GM23338 (cell line): ENCODE measurements around the gene DPF3. TPM values are rescaled to one million over a fixed set of nuclear protein-coding genes. Genes with fewer than 3 reads are reported as not detected.
A peak's percentile ranks its signal among the peaks of the same experiment; 100 is the strongest.

ENCODE experiments used
- ATAC-seq: fragments of 200-7000 bp; cut with Tn5 transposase; 3 replicates; pipeline ENCODE4 v1.9.1; 2020
- DNase-seq: peaks from one replicate; pipeline ENCODE4 v3.0.0-alpha.2; 2015; ENCODE audit warnings: low spot score
- H2AFZ ChIP-seq: fragments of 200-600 bp; sonication (generic); 2 replicates; pipeline ENCODE4 v1.8.0; 2016; ENCODE audit warnings: antibody characterized with exemption, mild to moderate bottlenecking, moderate library complexity
- H3F3A ChIP-seq: fragments of 200-600 bp; sonication (generic); replicated peaks from 2 replicates; pipeline ENCODE4 v1.8.0; 2017; ENCODE audit warnings: antibody characterized with exemption, mixed run types, low read depth
- H3K27ac ChIP-seq: fragments of 200-600 bp; sonication (generic); 2 replicates; pipeline ENCODE4 v1.6.1; 2016; ENCODE audit warnings: low read depth
- H3K27me3 ChIP-seq: fragments of 200-600 bp; sonication (generic); 2 replicates; pipeline ENCODE4 v1.8.0; 2016; ENCODE audit warnings: mild to moderate bottlenecking, mixed run types, moderate library complexity; ENCODE audit not compliant: insufficient read depth
- H3K36me3 ChIP-seq: fragments of 200-600 bp; sonication (generic); 2 replicates; pipeline ENCODE4 v1.8.0; 2016; ENCODE audit warnings: mild to moderate bottlenecking; ENCODE audit not compliant: insufficient read depth
- H3K4me1 ChIP-seq: fragments of 200-600 bp; sonication (generic); 2 replicates; pipeline ENCODE4 v1.8.0; 2016; ENCODE audit warnings: mild to moderate bottlenecking, moderate library complexity; ENCODE audit not compliant: insufficient read depth
- H3K4me2 ChIP-seq: fragments of 200-600 bp; sonication (generic); 2 replicates; pipeline ENCODE4 v1.7.1; 2017; ENCODE audit warnings: mixed run types
- H3K4me3 ChIP-seq: fragments of 200-600 bp; sonication (generic); 2 replicates; pipeline ENCODE4 v1.6.1; 2016; ENCODE audit warnings: mixed run types
- H3K79me2 ChIP-seq: fragments of 200-600 bp; sonication (generic); replicated peaks from 2 replicates; pipeline ENCODE4 v1.8.0; 2017; ENCODE audit warnings: mild to moderate bottlenecking; ENCODE audit not compliant: insufficient read depth
- H3K9me2 ChIP-seq: fragments of 200-600 bp; sonication (generic); 2 replicates; pipeline ENCODE4 v1.8.0; 2017; ENCODE audit not compliant: insufficient read depth
- H4K20me1 ChIP-seq: fragments of 200-600 bp; sonication (generic); replicated peaks from 2 replicates; pipeline ENCODE4 v1.8.0; 2017; ENCODE audit warnings: mild to moderate bottlenecking; ENCODE audit not compliant: insufficient read depth
- H3K27ac Mint-ChIP-seq: 2 replicates; pipeline ENCODE4 v1.8.0; 2020; ENCODE audit warnings: inconsistent platforms, mild to moderate bottlenecking, moderate library complexity, mixed read lengths
- H3K27me3 Mint-ChIP-seq: 3 replicates; pipeline ENCODE4 v1.8.0; 2022; ENCODE audit warnings: low read depth, mild to moderate bottlenecking, moderate library complexity, mixed read lengths, inconsistent platforms; ENCODE audit not compliant: insufficient read depth, poor library complexity
- H3K36me3 Mint-ChIP-seq: 3 replicates; pipeline ENCODE4 v1.8.0; 2021; ENCODE audit warnings: low read depth, mild to moderate bottlenecking, inconsistent platforms, moderate library complexity, mixed read lengths
- H3K4me1 Mint-ChIP-seq: 3 replicates; pipeline ENCODE4 v1.8.0; 2020; ENCODE audit warnings: mild to moderate bottlenecking, inconsistent platforms, mixed read lengths
- H3K4me3 Mint-ChIP-seq: 3 replicates; pipeline ENCODE4 v1.8.0; 2021; ENCODE audit warnings: moderate library complexity, mild to moderate bottlenecking, inconsistent platforms, mixed read lengths
- H3K9me3 Mint-ChIP-seq: 3 replicates; pipeline ENCODE4 v1.8.0; 2020; ENCODE audit warnings: moderate library complexity, mild to moderate bottlenecking, inconsistent platforms, mixed read lengths
- CREB1 ChIP-seq: fragments of 250-450 bp; sonication (Bioruptor Pico); IDR thresholded peaks from 2 replicates; pipeline ENCODE4 v1.5.0; 2020; ENCODE audit warnings: low read depth, mild to moderate bottlenecking, moderate library complexity
- CTCF ChIP-seq, 2 experiments: fragments of 200-600 bp in 1 of 2; sonication (generic) in 1 of 2; conservative IDR thresholded peaks; 2 replicates each; pipeline versions ENCODE4 v1.5.1 to v1.6.1; 2016 to 2017; ENCODE audit warnings: antibody characterized with exemption in 2 of 2, low read depth in 2 of 2, mild to moderate bottlenecking in 2 of 2, moderate library complexity in 1 of 2
- EZH2 ChIP-seq: fragments of 200-600 bp; sonication (generic); IDR thresholded peaks from one replicate; pipeline ENCODE4 v1.8.0; 2017; ENCODE audit warnings: antibody characterized with exemption, mild to moderate bottlenecking, low read depth; ENCODE audit not compliant: unreplicated experiment
- EZH2phosphoT487 ChIP-seq: fragments of 200-600 bp; sonication (generic); IDR thresholded peaks from one replicate; pipeline ENCODE4 v1.8.1; 2018; ENCODE audit warnings: antibody characterized with exemption; ENCODE audit not compliant: unreplicated experiment
- JUNB ChIP-seq: IDR thresholded peaks from one replicate; pipeline ENCODE4 v1.6.1; 2016; ENCODE audit warnings: antibody characterized with exemption; ENCODE audit not compliant: unreplicated experiment
- NANOG ChIP-seq: IDR thresholded peaks from 2 replicates; pipeline ENCODE4 v1.6.1; 2016; ENCODE audit warnings: antibody characterized with exemption, borderline replicate concordance
- POLR2AphosphoS5 ChIP-seq: IDR thresholded peaks from 2 replicates; pipeline ENCODE4 v1.6.1; 2016; ENCODE audit warnings: antibody characterized with exemption, low read depth
- REST ChIP-seq: IDR thresholded peaks from one replicate; pipeline ENCODE4 v1.6.1; 2018; ENCODE audit warnings: antibody characterized with exemption; ENCODE audit not compliant: unreplicated experiment
- STAT1 ChIP-seq: IDR thresholded peaks from one replicate; pipeline ENCODE4 v1.6.1; 2016; ENCODE audit warnings: antibody characterized with exemption; ENCODE audit not compliant: unreplicated experiment
- ZNF462 ChIP-seq: fragments of 250-450 bp; sonication (Bioruptor Pico); IDR thresholded peaks from 2 replicates; pipeline ENCODE4 v1.5.0; 2020; ENCODE audit warnings: mild to moderate bottlenecking, moderate library complexity
- polyA plus RNA-seq: library from polyadenylated mRNA; unstranded; fragments of >200 nt; fragmentation: Nextera tagmentation; extraction: Ambion mirVana; gene quantifications from 2 replicates; pipeline ENCODE4 v1.2.1, GENCODE V29; 2016
- total RNA-seq: library from RNA; depleted of rRNA; stranded (reverse); fragments of >200 nt; shearing (Covaris generic); gene quantifications from 2 replicates; pipeline ENCODE4 v1.2.3, GENCODE V29; 2014

DPF3 gene
- total and polyA plus RNA-seq, 2 experiments from 2014 or later = 0.18 to 1.0 TPM

- no peak for TF ChIP-seq REST
Measured at GRCh38 chr14:72883109-72883508, 10.8 kb downstream of the DPF3 start (continued).

GRCh38 chr14:72882463-72882862, 11.4 kb downstream of the DPF3 start:
- H3K79me2 ChIP-seq = no peaks in the 10 kb centered on the region
- H3K27me3 ChIP-seq = no peaks in the 10 kb centered on the region
- no peak for DNase-seq
- peak; percentile 34; the same call in 1 of the 3 replicates for ATAC-seq
- no peak overlapping the region for H3K4me3 Mint-ChIP-seq
- no peaks in the 10 kb centered on the region for H3F3A ChIP-seq
- peak overlapping the region; percentile 88 for H2AFZ ChIP-seq
- 0 out of 2 replicates have a peak, but pooled peaks cover 13% of the 10 kb centered on the region for H3K9me2 ChIP-seq
- peaks cover 15% of the 10 kb centered on the region for H3K4me1 Mint-ChIP-seq
- H3K4me1 ChIP-seq = peaks cover 10% of the 10 kb centered on the region
- peaks cover 15% of the 10 kb centered on the region; the same call in 2 of the 3 replicates for H3K9me3 Mint-ChIP-seq
- no peak overlapping the region; the same call in 1 of the 2 replicates for H3K27ac Mint-ChIP-seq
- H3K27me3 Mint-ChIP-seq = peaks cover 5% of the 10 kb centered on the region
- H3K36me3 ChIP-seq = no peaks in the 10 kb centered on the region
- no peak overlapping the region for H3K4me3 ChIP-seq
- peaks cover 4% of the 10 kb centered on the region; the same call in 2 of the 3 replicates for H3K36me3 Mint-ChIP-seq
- H4K20me1 ChIP-seq = no peaks in the 10 kb centered on the region
- H3K4me2 ChIP-seq = no peak overlapping the region
- no peak overlapping the region for H3K27ac ChIP-seq
- TF ChIP-seq EZH2phosphoT487 (no peak), ZNF462 (CRISPR knock-in tag) (no peak), POLR2AphosphoS5 (no peak), CREB1 (CRISPR knock-in tag) (no peak), CTCF (conservative IDR thresholded peaks at IDR 0.05; ENCODE audit: low read depth in 2 of 2) (no peak), STAT1 (no peak), NANOG (no peak), JUNB (no peak), EZH2 (no peak), REST (no peak)
